Neural cell (in vitro differentiated cells): ENCODE data around the gene TRIM10. TPM values are rescaled to one million over a fixed set of nuclear protein-coding genes. Genes with fewer than 3 reads are reported as not detected.

Source experiments
- H2AFZ ChIP-seq: fragments of 200-600, 300-800 bp; sonication (generic), shearing (Covaris generic); 2 replicates; pipeline ENCODE4 v1.6.0; 2014; ENCODE audit warnings: low read depth, mild to moderate bottlenecking, antibody characterized with exemption, low read length, moderate library complexity
- H3F3A ChIP-seq: fragments of 200-600 bp; shearing (Covaris generic); 2 replicates; pipeline ENCODE4 v1.6.1; 2016; ENCODE audit warnings: mild to moderate bottlenecking, moderate library complexity, mixed read lengths, antibody characterized with exemption, low read length; ENCODE audit not compliant: insufficient read depth, poor library complexity, severe bottlenecking
- H3K27ac ChIP-seq: fragments of 200-600, 300-800 bp; sonication (generic), shearing (Covaris generic); 2 replicates; pipeline ENCODE4 v1.5.1; 2014; ENCODE audit warnings: mild to moderate bottlenecking, low read length, moderate library complexity
- H3K27me3 ChIP-seq: fragments of 300-800, 200-600 bp; sonication (generic), shearing (Covaris generic); 2 replicates; pipeline ENCODE4 v1.6.0; 2014; ENCODE audit warnings: mild to moderate bottlenecking, low read depth, low read length, moderate library complexity; ENCODE audit not compliant: insufficient read depth
- H3K36me3 ChIP-seq: fragments of 300-800, 200-600 bp; sonication (generic), shearing (Covaris generic); 2 replicates; pipeline ENCODE4 v1.5.1; 2014; ENCODE audit warnings: mild to moderate bottlenecking, antibody characterized with exemption, low read length, moderate library complexity; ENCODE audit not compliant: insufficient read depth
- H3K4me2 ChIP-seq: fragments of 300-800, 200-600 bp; sonication (generic), shearing (Covaris generic); 2 replicates; pipeline ENCODE4 v1.6.0; 2014; ENCODE audit warnings: mild to moderate bottlenecking, low read length
- H3K4me3 ChIP-seq: fragments of 300-800, 200-600 bp; sonication (generic), shearing (Covaris generic); 2 replicates; pipeline ENCODE4 v1.5.1; 2014; ENCODE audit warnings: mild to moderate bottlenecking, low read length, moderate library complexity
- H3K79me2 ChIP-seq: fragments of 200-600 bp; shearing (Covaris generic); replicated peaks from 2 replicates; pipeline ENCODE4 v1.6.0; 2014; ENCODE audit warnings: mild to moderate bottlenecking, low read length, moderate library complexity; ENCODE audit not compliant: insufficient read depth
- H3K9ac ChIP-seq: fragments of 300-800, 200-600 bp; sonication (generic), shearing (Covaris generic); 2 replicates; pipeline ENCODE4 v1.6.1; 2016; ENCODE audit warnings: mild to moderate bottlenecking, low read length, mixed read lengths
- H3K9me2 ChIP-seq: fragments of 200-600 bp; shearing (Covaris generic); 2 replicates; pipeline ENCODE4 v1.6.1; 2016; ENCODE audit warnings: mild to moderate bottlenecking, low read length, mixed read lengths; ENCODE audit not compliant: insufficient read depth
- H3K9me3 ChIP-seq: fragments of 200-600, 300-800 bp; sonication (generic), shearing (Covaris generic); 2 replicates; pipeline ENCODE4 v1.6.1; 2016; ENCODE audit warnings: mild to moderate bottlenecking, mixed run types, low read length, moderate library complexity, mixed read lengths
- H4K20me1 ChIP-seq: fragments of 200-600 bp; shearing (Covaris generic); 2 replicates; pipeline ENCODE4 v1.6.1; 2016; ENCODE audit warnings: mild to moderate bottlenecking, mixed run types; ENCODE audit not compliant: insufficient read depth
- CTCF ChIP-seq: fragments of 450-650 bp; IDR thresholded peaks from 2 replicates; pipeline ENCODE4 v1.5.1; 2014; ENCODE audit warnings: antibody characterized with exemption, mild to moderate bottlenecking, moderate library complexity; ENCODE audit not compliant: poor library complexity, severe bottlenecking
- EP300 ChIP-seq: fragments of 450-650 bp; conservative IDR thresholded peaks from 2 replicates; pipeline ENCODE4 v1.6.1; 2014; ENCODE audit warnings: antibody characterized with exemption, mild to moderate bottlenecking, moderate library complexity; ENCODE audit not compliant: poor library complexity, severe bottlenecking
- EZH2 ChIP-seq: fragments of 200-600, 300-800 bp; shearing (Covaris generic), sonication (generic); IDR thresholded peaks from 2 replicates; pipeline ENCODE4 v1.6.1; 2014; ENCODE audit warnings: antibody characterized with exemption, low read length, borderline replicate concordance, mild to moderate bottlenecking; ENCODE audit not compliant: insufficient read depth, poor library complexity, severe bottlenecking
- MXI1 ChIP-seq: fragments of 450-650 bp; conservative IDR thresholded peaks from 2 replicates; pipeline ENCODE4 v1.6.1; 2014; ENCODE audit warnings: antibody characterized with exemption, mild to moderate bottlenecking; ENCODE audit not compliant: poor library complexity, severe bottlenecking
- POLR2AphosphoS5 ChIP-seq: IDR thresholded peaks from 2 replicates; pipeline ENCODE4 v1.6.1; 2012
- RAD21 ChIP-seq: fragments of 450-650 bp; conservative IDR thresholded peaks from 2 replicates; pipeline ENCODE4 v1.6.1; 2014; ENCODE audit warnings: antibody characterized with exemption, mild to moderate bottlenecking, moderate library complexity
- SMC3 ChIP-seq: fragments of 450-650 bp; conservative IDR thresholded peaks from 2 replicates; pipeline ENCODE4 v1.6.1; 2014; ENCODE audit warnings: antibody characterized with exemption, mild to moderate bottlenecking, moderate library complexity; ENCODE audit not compliant: poor library complexity
- TAF1 ChIP-seq: IDR thresholded peaks from 2 replicates; pipeline ENCODE4 v1.6.1; 2012; ENCODE audit warnings: low read depth
- polyA plus RNA-seq: library from polyadenylated mRNA; depleted of rRNA; stranded (reverse); fragments of >200 nt; gene quantifications from 2 replicates; pipeline ENCODE4 v1.2.3, GENCODE V29; 2014
- TF ChIP-seq, protein P1 (sequence below): IDR thresholded peaks from 2 replicates; pipeline ENCODE4 v1.6.1; 2012; ENCODE audit warnings: borderline replicate concordance

The TRIM10 gene
- polyA plus RNA-seq, 1 donor from 2014 or later: not detected

- Histone ChIP-seq H3K36me3 (no peaks in the 10 kb centered on the region), H3K9me3 (no peaks in the 10 kb centered on the region), H3K9ac (no peak overlapping the region), H2AFZ (no peak overlapping the region), H4K20me1 (no peaks in the 10 kb centered on the region), H3F3A (no peaks in the 10 kb centered on the region), H3K9me2 (no peaks in the 10 kb centered on the region), H3K27ac (no peak overlapping the region), H3K27me3 (peaks cover 32% of the 10 kb centered on the region), H3K4me3 (peak overlapping the region; percentile 34), H3K79me2 (no peaks in the 10 kb centered on the region), H3K4me2 (no peak overlapping the region)
- TF ChIP-seq SMC3 (no peak), EZH2 (no peak), TAF1 (no peak), MXI1 (no peak), EP300 (no peak)
- TF ChIP-seq, protein P1, sequence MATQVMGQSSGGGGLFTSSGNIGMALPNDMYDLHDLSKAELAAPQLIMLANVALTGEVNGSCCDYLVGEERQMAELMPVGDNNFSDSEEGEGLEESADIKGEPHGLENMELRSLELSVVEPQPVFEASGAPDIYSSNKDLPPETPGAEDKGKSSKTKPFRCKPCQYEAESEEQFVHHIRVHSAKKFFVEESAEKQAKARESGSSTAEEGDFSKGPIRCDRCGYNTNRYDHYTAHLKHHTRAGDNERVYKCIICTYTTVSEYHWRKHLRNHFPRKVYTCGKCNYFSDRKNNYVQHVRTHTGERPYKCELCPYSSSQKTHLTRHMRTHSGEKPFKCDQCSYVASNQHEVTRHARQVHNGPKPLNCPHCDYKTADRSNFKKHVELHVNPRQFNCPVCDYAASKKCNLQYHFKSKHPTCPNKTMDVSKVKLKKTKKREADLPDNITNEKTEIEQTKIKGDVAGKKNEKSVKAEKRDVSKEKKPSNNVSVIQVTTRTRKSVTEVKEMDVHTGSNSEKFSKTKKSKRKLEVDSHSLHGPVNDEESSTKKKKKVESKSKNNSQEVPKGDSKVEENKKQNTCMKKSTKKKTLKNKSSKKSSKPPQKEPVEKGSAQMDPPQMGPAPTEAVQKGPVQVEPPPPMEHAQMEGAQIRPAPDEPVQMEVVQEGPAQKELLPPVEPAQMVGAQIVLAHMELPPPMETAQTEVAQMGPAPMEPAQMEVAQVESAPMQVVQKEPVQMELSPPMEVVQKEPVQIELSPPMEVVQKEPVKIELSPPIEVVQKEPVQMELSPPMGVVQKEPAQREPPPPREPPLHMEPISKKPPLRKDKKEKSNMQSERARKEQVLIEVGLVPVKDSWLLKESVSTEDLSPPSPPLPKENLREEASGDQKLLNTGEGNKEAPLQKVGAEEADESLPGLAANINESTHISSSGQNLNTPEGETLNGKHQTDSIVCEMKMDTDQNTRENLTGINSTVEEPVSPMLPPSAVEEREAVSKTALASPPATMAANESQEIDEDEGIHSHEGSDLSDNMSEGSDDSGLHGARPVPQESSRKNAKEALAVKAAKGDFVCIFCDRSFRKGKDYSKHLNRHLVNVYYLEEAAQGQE: no peak
Measured at GRCh38 chr6:30171677-30172471, 10.9 kb upstream of the TRIM10 start.

GRCh38 chr6:30169658-30170614, 8.9 kb upstream of the TRIM10 start:
- Histone ChIP-seq H3K9me3 (no peaks in the 10 kb centered on the region), H3K79me2 (no peaks in the 10 kb centered on the region), H3F3A (no peaks in the 10 kb centered on the region), H2AFZ (no peak overlapping the region), H4K20me1 (no peaks in the 10 kb centered on the region), H3K9ac (no peak overlapping the region), H3K4me3 (no peak overlapping the region), H3K9me2 (no peaks in the 10 kb centered on the region), H3K4me2 (no peak overlapping the region), H3K27me3 (peaks cover 32% of the 10 kb centered on the region), H3K27ac (no peak overlapping the region), H3K36me3 (no peaks in the 10 kb centered on the region)
- TF ChIP-seq TAF1 (no peak), MXI1 (no peak), POLR2AphosphoS5 (no peak), EP300 (no peak), CTCF (peak; percentile 74), EZH2 (no peak), RAD21 (peak; percentile 74), SMC3 (peak; percentile 65)
- TF ChIP-seq, protein P1: no peak
